IMR-90 (cell line): Measurements from ENCODE around the gene OXLD1. TPM values are rescaled to one million over a fixed set of nuclear protein-coding genes. Genes with fewer than 3 reads are reported as not detected.

Experiments
- ATAC-seq: fragments of 200-7000 bp; cut with Tn5 transposase; 2 replicates; pipeline ENCODE4 v1.9.1; 2020; ENCODE audit warnings: low read depth, mild to moderate bottlenecking, moderate library complexity
- BruUV-seq: library from RNA; stranded (reverse); fragments of 400-500 nt; replicated peaks from 2 replicates; lab custom pipeline; 2021; lab: Mats Ljungman, UMichigan
- CTCF ChIA-PET: fragments of 300-600 bp; formaldehyde crosslinking; extraction: SDS; loops from one replicate; lab custom pipeline; 2021; ENCODE audit warnings: antibody characterized with exemption; lab: Yijun Ruan, JAX
- POLR2A ChIA-PET: fragments of 300-600 bp; sonication (Branson Sonifier 250); formaldehyde crosslinking; loops from one replicate; lab custom pipeline; 2022; ENCODE audit warnings: antibody characterized with exemption; ENCODE audit not compliant: unreplicated experiment; lab: Charles Lee
- DNase-seq: peaks from one replicate; pipeline ENCODE4 v3.0.0; 2013
- H2AFZ ChIP-seq: replicated peaks from 2 replicates; pipeline ENCODE3; 2013; ENCODE audit warnings: low read length, mild to moderate bottlenecking; ENCODE audit not compliant: poor library complexity
- H2AK5ac ChIP-seq: 2 replicates; pipeline ENCODE4 v1.6.1; 2013; ENCODE audit warnings: low read depth, low read length, inconsistent platforms
- H2AK9ac ChIP-seq: replicated peaks from 2 replicates; pipeline ENCODE3; 2013; ENCODE audit warnings: mild to moderate bottlenecking, low read depth, low read length, moderate library complexity; ENCODE audit not compliant: poor library complexity
- H2BK120ac ChIP-seq: 2 replicates; pipeline ENCODE4 v1.6.1; 2013; ENCODE audit warnings: low read depth, low read length, inconsistent platforms
- H2BK15ac ChIP-seq: 3 replicates; pipeline ENCODE4 v1.6.1; 2013; ENCODE audit warnings: low read depth, low read length, inconsistent platforms
- H2BK20ac ChIP-seq: 2 replicates; pipeline ENCODE4 v1.6.1; 2013; ENCODE audit warnings: low read depth, mild to moderate bottlenecking, inconsistent platforms, low read length, moderate library complexity
- H2BK5ac ChIP-seq: 2 replicates; pipeline ENCODE4 v1.6.1; 2013; ENCODE audit warnings: mild to moderate bottlenecking, low read depth, low read length, inconsistent platforms; ENCODE audit not compliant: poor library complexity, severe bottlenecking
- H3K14ac ChIP-seq: replicated peaks from 2 replicates; pipeline ENCODE4 v1.6.1; 2013; ENCODE audit warnings: low read depth, low read length, inconsistent platforms
- H3K18ac ChIP-seq: 2 replicates; pipeline ENCODE4 v1.6.1; 2013; ENCODE audit warnings: low read depth, low read length, control low read depth
- H3K23ac ChIP-seq: 2 replicates; pipeline ENCODE4 v1.6.1; 2013; ENCODE audit warnings: low read depth, low read length, inconsistent platforms
- H3K27ac ChIP-seq: 2 replicates; pipeline ENCODE4 v1.5.1; 2013; ENCODE audit warnings: mild to moderate bottlenecking, control low read depth, low read length; ENCODE audit not compliant: insufficient read depth
- H3K27me3 ChIP-seq: 2 replicates; pipeline ENCODE4 v1.6.1; 2013; ENCODE audit warnings: low read length; ENCODE audit not compliant: control insufficient read depth, insufficient read depth
- H3K36me3 ChIP-seq: 2 replicates; pipeline ENCODE4 v1.6.1; 2013; ENCODE audit warnings: low read length, mixed read lengths; ENCODE audit not compliant: control insufficient read depth, insufficient read depth
- H3K4ac ChIP-seq: 2 replicates; pipeline ENCODE4 v1.6.1; 2013; ENCODE audit warnings: low read depth, low read length, inconsistent platforms
- H3K4me1 ChIP-seq: 2 replicates; pipeline ENCODE4 v1.6.1; 2013; ENCODE audit warnings: low read length, mixed read lengths; ENCODE audit not compliant: control insufficient read depth, insufficient read depth
- H3K4me2 ChIP-seq: 2 replicates; pipeline ENCODE4 v1.6.1; 2013; ENCODE audit warnings: low read depth, mild to moderate bottlenecking, control low read depth, low read length, moderate library complexity
- H3K4me3 ChIP-seq: 2 replicates; pipeline ENCODE4 v1.5.1; 2013; ENCODE audit warnings: low read depth, mild to moderate bottlenecking, control low read depth, low read length, moderate library complexity; ENCODE audit not compliant: insufficient read depth
- H3K56ac ChIP-seq: 2 replicates; pipeline ENCODE4 v1.6.1; 2013; ENCODE audit warnings: low read length, inconsistent platforms; ENCODE audit not compliant: insufficient read depth; ENCODE audit errors: extremely low read depth
- H3K79me1 ChIP-seq, 2 experiments: 2 replicates each; pipeline ENCODE4 v1.6.1; 2013; ENCODE audit warnings: low read length in 2 of 2, inconsistent platforms in 1 of 2, low read depth in 1 of 2
- H3K9ac ChIP-seq: 2 replicates; pipeline ENCODE4 v1.6.1; 2013; ENCODE audit warnings: low read depth, low read length, control low read depth
- H3K9me1 ChIP-seq: 2 replicates; pipeline ENCODE4 v1.6.1; 2013; ENCODE audit warnings: low read length, inconsistent platforms; ENCODE audit not compliant: insufficient read depth
- H3K9me3 ChIP-seq: 2 replicates; pipeline ENCODE4 v1.6.1; 2013; ENCODE audit warnings: low read length; ENCODE audit not compliant: control insufficient read depth, insufficient read depth
- H4K20me1 ChIP-seq: 2 replicates; pipeline ENCODE4 v1.6.1; 2013; ENCODE audit warnings: low read length, inconsistent platforms; ENCODE audit not compliant: insufficient read depth
- H4K5ac ChIP-seq: 2 replicates; pipeline ENCODE4 v1.6.1; 2013; ENCODE audit warnings: mild to moderate bottlenecking, low read depth, low read length, control low read depth
- H4K8ac ChIP-seq, 2 experiments: 2 replicates each; pipeline ENCODE4 v1.6.1; 2013; ENCODE audit warnings: low read depth in 2 of 2, low read length in 2 of 2, control low read depth in 1 of 2, inconsistent platforms in 1 of 2
- H4K91ac ChIP-seq: 2 replicates; pipeline ENCODE4 v1.6.1; 2013; ENCODE audit warnings: low read depth, low read length, inconsistent platforms; ENCODE audit not compliant: insufficient read depth
- CEBPB ChIP-seq: IDR thresholded peaks from 2 replicates; pipeline ENCODE4 v1.6.1; 2012; ENCODE audit warnings: low read depth, low read length, improper control_type of control experiment
- CTCF ChIP-seq: conservative IDR thresholded peaks from 2 replicates; pipeline ENCODE4 v1.5.1; 2012; ENCODE audit warnings: mild to moderate bottlenecking, low read depth, low read length, improper control_type of control experiment
- FOS ChIP-seq: fragments of 150-350 bp; IDR thresholded peaks from 2 replicates; pipeline ENCODE4 v1.6.1; 2016; ENCODE audit warnings: low read depth, low read length
- MAFK ChIP-seq: IDR thresholded peaks from 2 replicates; pipeline ENCODE4 v1.6.1; 2012; ENCODE audit warnings: low read depth, low read length, improper control_type of control experiment
- MAZ ChIP-seq: IDR thresholded peaks from 2 replicates; pipeline ENCODE4 v1.6.1; 2012; ENCODE audit warnings: low read depth, mild to moderate bottlenecking, low read length, improper control_type of control experiment, moderate library complexity, borderline replicate concordance
- MXI1 ChIP-seq: IDR thresholded peaks from 2 replicates; pipeline ENCODE4 v1.6.1; 2012; ENCODE audit warnings: low read depth, mild to moderate bottlenecking, low read length, moderate library complexity, borderline replicate concordance
- NFE2L2 ChIP-seq: fragments of 150-350 bp; IDR thresholded peaks from 2 replicates; pipeline ENCODE4 v1.6.1; 2016; ENCODE audit warnings: low read depth, mild to moderate bottlenecking, low read length
- POLR2A ChIP-seq: IDR thresholded peaks from 2 replicates; pipeline ENCODE4 v1.6.1; 2012; ENCODE audit warnings: mild to moderate bottlenecking, low read depth, low read length
- RAD21 ChIP-seq: IDR thresholded peaks from 2 replicates; pipeline ENCODE4 v1.6.1; 2012; ENCODE audit warnings: low read length, improper control_type of control experiment
- RFX5 ChIP-seq: IDR thresholded peaks from 2 replicates; pipeline ENCODE4 v1.8.0; 2012; ENCODE audit warnings: low read depth, mild to moderate bottlenecking, low read length, moderate library complexity
- WGBS, 2 experiments: methylation state at CpG; one replicate each; pipeline versions ENCODE4 v1.1.5 to v1.1.7; 2013; ENCODE audit warnings: missing lambda C conversion rate in 2 of 2; ENCODE audit not compliant: insufficient read length in 1 of 2; ENCODE audit errors: extremely low coverage in 2 of 2; 5-methylcytosine and 5-hydroxymethylcytosine counted together
- dilution Hi-C: fragments of 300-500 bp; cut with HindIII; formaldehyde crosslinking; loops from one replicate; pipeline ENCODE4 v1.14.3; 2018; ENCODE audit warnings: low sequenced_read_pairs; ENCODE audit not compliant: unreplicated experiment
- in situ Hi-C: fragments of 300-500 bp; cut with MboI; formaldehyde crosslinking; loops from 3 replicates; pipeline ENCODE4 v1.14.3; 2019; ENCODE audit warnings: low sequenced_read_pairs, inconsistent platforms, mixed read lengths
- intact Hi-C: fragments of 100-400 bp; cut with micrococcal nuclease; formaldehyde crosslinking; loops from 2 replicates; pipeline ENCODE4 v1.10.0; 2022
- polyA plus RNA-seq, 3 experiments: library from polyadenylated mRNA; depleted of rRNA; stranded (reverse); fragments of >200 nt; gene quantifications; 2 replicates each; pipeline ENCODE4 v1.2.3, GENCODE V29; 2012; ENCODE audit warnings: low replicate concordance in 1 of 3
- total RNA-seq: library from RNA; depleted of rRNA; stranded (reverse); fragments of >200 nt; gene quantifications from 2 replicates; pipeline ENCODE4 v1.2.3, GENCODE V29; 2012
- TF ChIP-seq, protein P1 (sequence below): fragments of 150-350 bp; IDR thresholded peaks from 2 replicates; pipeline ENCODE4 v1.6.1; 2016; ENCODE audit warnings: low read depth, mild to moderate bottlenecking, low read length, moderate library complexity, borderline replicate concordance
- TF ChIP-seq, protein P2 (sequence below): fragments of 150-350 bp; IDR thresholded peaks from 2 replicates; pipeline ENCODE4 v1.6.1; 2017; ENCODE audit warnings: mild to moderate bottlenecking, antibody characterized with exemption, low read length, low read depth

OXLD1 gene
- total and polyA plus RNA-seq, 2 of the 4 experiments (the other 2 are of a cell fraction), result 9.9 to 22.3 TPM

- TF ChIP-seq MAFK, result no peak
- no peak for TF ChIP-seq NFE2L2
- TF ChIP-seq RFX5, result no peak
Observed at GRCh38 chr17:81665205-81666091, 957 bp downstream of the OXLD1 start (continued).

DNA sequence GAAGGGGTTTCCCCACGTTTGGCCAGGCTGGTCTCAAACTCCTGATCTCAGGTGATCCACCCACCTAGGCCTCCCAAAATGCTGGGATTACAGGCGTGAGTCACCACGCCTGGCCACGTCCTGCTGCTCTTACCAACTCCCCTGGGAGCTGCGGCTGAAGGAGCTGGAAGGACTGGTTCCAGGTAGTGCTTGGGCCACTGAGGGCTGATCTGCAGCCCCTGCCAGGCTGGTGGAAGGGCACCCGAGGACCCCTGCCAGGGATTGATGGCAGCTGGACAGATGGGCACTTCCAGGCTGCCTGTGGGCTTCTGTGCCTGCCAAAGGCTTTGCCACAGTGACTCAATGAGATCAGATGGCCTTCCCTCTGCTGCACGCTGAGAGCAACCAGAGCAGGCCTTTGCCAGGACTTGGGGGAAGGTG is 2.3 kb downstream of the OXLD1 start:
- BruUV-seq, result no TSS peak
- no peak overlapping the region for H2BK15ac ChIP-seq
- no peak overlapping the region for H4K8ac ChIP-seq
- TF ChIP-seq NFE2L2 (no peak), FOS (no peak), RFX5 (no peak), CEBPB (no peak), RAD21 (no peak), CTCF (no peak), MAFK (no peak), POLR2A (no peak), MAZ (no peak), MXI1 (no peak)
- TF ChIP-seq, protein P1, sequence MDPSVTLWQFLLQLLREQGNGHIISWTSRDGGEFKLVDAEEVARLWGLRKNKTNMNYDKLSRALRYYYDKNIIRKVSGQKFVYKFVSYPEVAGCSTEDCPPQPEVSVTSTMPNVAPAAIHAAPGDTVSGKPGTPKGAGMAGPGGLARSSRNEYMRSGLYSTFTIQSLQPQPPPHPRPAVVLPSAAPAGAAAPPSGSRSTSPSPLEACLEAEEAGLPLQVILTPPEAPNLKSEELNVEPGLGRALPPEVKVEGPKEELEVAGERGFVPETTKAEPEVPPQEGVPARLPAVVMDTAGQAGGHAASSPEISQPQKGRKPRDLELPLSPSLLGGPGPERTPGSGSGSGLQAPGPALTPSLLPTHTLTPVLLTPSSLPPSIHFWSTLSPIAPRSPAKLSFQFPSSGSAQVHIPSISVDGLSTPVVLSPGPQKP, result no peak
- TF ChIP-seq, protein P2, sequence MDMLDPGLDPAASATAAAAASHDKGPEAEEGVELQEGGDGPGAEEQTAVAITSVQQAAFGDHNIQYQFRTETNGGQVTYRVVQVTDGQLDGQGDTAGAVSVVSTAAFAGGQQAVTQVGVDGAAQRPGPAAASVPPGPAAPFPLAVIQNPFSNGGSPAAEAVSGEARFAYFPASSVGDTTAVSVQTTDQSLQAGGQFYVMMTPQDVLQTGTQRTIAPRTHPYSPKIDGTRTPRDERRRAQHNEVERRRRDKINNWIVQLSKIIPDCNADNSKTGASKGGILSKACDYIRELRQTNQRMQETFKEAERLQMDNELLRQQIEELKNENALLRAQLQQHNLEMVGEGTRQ, result no peak

More for the DNA sequence above, 2.3 kb downstream of the OXLD1 start:
- WGBS, 2 experiments, result 100% methylated on average over 5 of the region's 7 CpGs; no CpG with 5 or more reads in 1 of the 2 experiments
- peaks cover 27 to 40% of the 10 kb centered on the region in 2 experiments for H3K79me1 ChIP-seq
- H2BK20ac ChIP-seq, result no peak overlapping the region
- ChIA-PET POLR2A (no interaction called here), CTCF (no interaction called here)
- H2AK5ac ChIP-seq, result no peak overlapping the region
- dilution Hi-C loops (no loop called here), in situ Hi-C loops (no loop called here), intact Hi-C loops (no loop called here)
- H3K9ac ChIP-seq, result no peak overlapping the region
- peaks cover 15% of the 10 kb centered on the region for H3K36me3 ChIP-seq
- H3K9me3 ChIP-seq, result no peaks in the 10 kb centered on the region
- H3K4ac ChIP-seq, result no peak overlapping the region
- peaks cover 19% of the 10 kb centered on the region for H3K9me1 ChIP-seq
- no peak overlapping the region for H2BK5ac ChIP-seq
- no peak overlapping the region for H3K4me3 ChIP-seq
- peaks cover 10% of the 10 kb centered on the region for H3K4me1 ChIP-seq
- H3K23ac ChIP-seq, result no peak overlapping the region
- no peaks in the 10 kb centered on the region for H3K27me3 ChIP-seq
- no peak overlapping the region for H2AK9ac ChIP-seq
- H3K27ac ChIP-seq, result no peak overlapping the region
- H2BK120ac ChIP-seq, result no peak overlapping the region
- no peak overlapping the region for H3K18ac ChIP-seq
- H4K20me1 ChIP-seq, result no peaks in the 10 kb centered on the region
- no peak for ATAC-seq
- no peak overlapping the region for H4K91ac ChIP-seq
- H2AFZ ChIP-seq, result no peak overlapping the region
- no peak overlapping the region for H4K5ac ChIP-seq
- no peak overlapping the region for H3K14ac ChIP-seq
- no peak overlapping the region for H3K56ac ChIP-seq
- H3K4me2 ChIP-seq, result no peak overlapping the region
- DNase-seq, result no peak
